Dedifferentiated amniotic fluid mesenchymal stem cell (primary cell): ENCODE results near the gene FRA10AC1.

Experiments used
- DNase-seq: peaks from one replicate; pipeline ENCODE4 v3.0.0-alpha.2; 2016; ENCODE audit errors: extremely low spot score

FRA10AC1 gene, protein sequence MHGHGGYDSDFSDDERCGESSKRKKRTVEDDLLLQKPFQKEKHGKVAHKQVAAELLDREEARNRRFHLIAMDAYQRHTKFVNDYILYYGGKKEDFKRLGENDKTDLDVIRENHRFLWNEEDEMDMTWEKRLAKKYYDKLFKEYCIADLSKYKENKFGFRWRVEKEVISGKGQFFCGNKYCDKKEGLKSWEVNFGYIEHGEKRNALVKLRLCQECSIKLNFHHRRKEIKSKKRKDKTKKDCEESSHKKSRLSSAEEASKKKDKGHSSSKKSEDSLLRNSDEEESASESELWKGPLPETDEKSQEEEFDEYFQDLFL

DNA sequence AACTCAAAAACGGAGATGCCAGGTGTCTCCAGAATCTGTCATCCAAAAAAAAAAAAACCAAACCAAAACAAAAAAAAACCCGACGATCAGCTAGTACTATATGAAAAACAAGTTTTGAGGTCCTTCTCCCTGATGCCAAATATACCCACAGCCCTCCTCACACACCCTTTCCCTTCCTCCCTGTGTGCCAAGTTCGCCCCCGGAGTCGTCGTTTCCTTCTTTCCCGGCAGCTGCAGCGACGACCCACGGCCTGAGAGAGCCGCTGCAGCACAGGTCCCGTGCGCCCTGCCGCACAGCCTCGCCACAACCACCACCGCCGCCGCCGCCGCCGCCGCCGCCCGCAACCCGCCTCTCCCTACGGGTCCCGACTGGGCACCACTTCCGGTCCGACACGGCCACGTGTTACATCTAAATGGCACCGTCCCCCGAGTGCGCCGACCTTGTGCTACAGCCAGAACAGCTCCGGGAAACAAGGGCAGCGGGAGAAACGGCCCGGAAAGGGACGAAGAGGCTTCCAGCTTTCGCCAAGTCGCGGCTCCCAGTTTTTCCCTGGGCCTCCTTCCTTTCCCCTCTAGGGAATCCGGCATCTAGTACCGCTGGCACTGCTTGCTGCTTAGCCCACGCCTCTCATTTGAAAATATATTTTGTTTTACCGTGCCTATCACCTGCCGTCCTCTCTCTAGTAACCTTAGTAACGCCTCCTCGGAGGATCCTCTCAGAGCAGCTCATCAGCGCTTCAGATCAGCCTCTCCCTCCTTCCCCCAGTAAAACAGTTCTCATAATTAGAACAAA lies at the start of gene FRA10AC1:
FRA10AC1 (minus strand) TSS at position 383 of the 792 bp plus-strand sequence. CDS start 2,486 bp downstream, outside the sequence.
- peak; percentile 93 for DNase-seq

- DNase-seq = no peak
Observed at GRCh38 chr10:93751832-93752231, 49.4 kb upstream of the FRA10AC1 start.

GRCh38 chr10:93751124-93751523 lies 48.7 kb upstream of the FRA10AC1 start:
- no peak for DNase-seq

GRCh38 chr10:93749218-93749799 lies 46.9 kb upstream of the FRA10AC1 start:
- no peak for DNase-seq

DNA sequence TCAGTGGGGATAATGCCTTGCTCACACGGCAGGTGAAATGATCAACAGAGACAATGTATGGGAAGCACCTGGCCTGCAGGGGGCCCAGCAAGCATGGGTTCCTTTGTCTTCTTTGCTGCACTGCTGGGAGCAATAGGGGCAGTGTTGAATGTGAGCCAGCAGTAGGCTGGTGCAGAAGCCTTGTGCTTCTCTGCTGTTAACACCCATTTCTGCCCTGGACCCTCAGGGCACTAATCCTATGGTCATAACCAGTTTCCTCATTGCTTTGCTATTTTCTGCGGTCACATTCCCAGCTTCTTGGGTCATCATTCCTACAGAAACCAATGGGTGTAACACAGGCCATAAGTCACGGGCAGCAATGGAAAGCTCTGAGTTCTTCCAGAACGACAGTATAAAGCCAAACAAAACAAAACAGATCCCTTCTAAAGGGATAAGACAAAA lies 44.5 kb upstream of the FRA10AC1 start:
- peak; percentile 99 for DNase-seq

GRCh38 chr10:93745408-93746065 lies 43.1 kb upstream of the FRA10AC1 start:
- DNase-seq = peak; percentile 44

GRCh38 chr10:93742633-93743349 lies 40.4 kb upstream of the FRA10AC1 start:
- no peak for DNase-seq

DNA sequence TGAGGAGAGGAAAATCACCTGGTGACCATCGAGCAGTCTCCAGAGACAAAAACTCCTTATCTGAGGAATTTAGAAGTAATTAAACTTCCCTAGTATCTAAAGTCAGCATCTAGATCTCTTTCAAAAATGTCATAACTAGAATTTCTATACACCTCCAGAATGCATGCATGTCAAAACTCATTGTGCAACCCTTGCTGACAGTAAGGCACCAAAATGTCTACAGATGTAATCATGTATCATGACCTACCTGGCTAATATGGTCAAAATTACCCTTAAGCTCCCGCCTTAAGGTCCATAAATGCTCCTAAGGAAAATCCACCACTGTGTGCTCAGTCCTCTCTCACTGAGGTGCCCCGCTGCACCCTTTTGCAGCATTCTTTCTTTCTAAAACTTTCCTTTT lies 39.0 kb upstream of the FRA10AC1 start:
- DNase-seq = no peak

- no peak for DNase-seq
Observed at GRCh38 chr10:93726024-93726423, 23.6 kb upstream of the FRA10AC1 start.

DNA sequence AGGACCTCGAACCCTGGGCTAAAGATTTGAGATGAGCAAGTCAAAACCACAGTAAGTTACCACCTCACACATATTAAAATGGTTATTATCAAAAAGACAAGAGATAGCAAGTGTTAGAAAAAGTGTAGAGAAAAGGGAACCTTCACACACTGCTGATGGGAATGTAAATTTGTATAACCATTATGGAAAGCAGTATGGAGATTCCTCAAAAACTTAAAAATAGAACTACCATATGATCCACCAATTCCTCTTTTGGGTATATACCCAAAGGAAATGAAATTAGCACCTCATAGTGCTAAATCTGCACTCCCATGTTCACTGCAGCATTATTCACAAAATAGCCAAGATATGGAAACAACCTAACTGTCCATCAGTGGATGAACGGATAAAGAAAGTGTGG lies 20.8 kb upstream of the FRA10AC1 start:
- DNase-seq = no peak

DNA sequence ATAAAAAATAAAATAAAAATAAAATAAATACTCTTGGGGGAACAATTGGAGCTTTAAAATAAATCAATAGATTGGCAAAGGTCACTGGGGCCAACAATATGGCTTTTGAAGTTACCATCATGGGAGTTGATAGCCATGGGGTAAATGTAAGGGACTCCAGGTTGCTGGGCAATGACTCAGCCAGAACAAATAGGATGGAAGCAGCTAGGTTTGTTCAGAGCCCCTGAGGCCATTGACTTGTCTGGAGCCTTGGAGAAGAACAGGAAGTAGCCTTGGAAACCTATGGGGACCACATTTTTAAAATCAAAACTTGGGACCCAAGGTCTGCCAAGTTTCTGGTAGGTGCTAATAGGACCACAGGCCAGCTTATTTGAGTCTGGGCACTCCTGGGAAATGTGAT lies 20.2 kb upstream of the FRA10AC1 start:
- no peak for DNase-seq

- DNase-seq = no peak
Observed at GRCh38 chr10:93719901-93720300, 17.5 kb upstream of the FRA10AC1 start.

DNA sequence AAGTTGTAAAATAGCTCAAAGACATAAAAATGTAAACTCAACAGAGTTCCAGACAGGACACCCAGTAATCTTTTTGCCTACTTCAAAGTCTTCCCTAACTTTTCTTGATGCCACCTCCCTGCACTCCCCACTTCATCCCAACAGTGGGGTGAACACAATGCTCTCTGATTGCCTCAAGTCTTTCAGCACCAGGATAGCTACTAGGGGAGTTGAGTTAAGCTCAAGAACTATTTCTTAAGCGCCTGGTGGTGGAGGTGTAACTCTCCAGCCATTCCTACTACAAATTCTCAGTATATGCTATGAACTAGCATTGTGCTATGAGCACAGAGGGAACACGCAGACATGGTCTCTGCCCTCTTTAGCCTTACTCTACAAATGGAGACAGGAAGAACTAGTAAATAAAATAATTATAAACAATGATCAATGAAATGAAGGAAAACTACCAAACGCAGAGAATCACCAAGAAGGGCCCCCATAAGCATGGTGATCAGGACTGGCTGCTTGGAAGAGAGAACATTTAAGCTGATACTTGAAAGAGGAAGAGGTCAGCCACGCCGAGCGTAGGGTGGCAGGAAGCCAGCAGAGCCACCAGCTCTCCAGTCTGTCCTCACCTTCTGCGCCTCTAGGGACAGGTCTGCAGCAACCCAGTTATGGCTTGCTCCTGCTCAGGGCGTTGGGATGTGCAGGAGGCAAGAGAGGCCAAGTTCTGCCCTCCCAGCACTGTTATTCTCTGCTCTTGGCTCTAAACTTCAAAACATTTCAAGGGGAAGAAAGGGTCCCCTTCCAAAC lies 16.7 kb upstream of the FRA10AC1 start:
- DNase-seq = no peak

GRCh38 chr10:93716766-93717165 lies 14.4 kb upstream of the FRA10AC1 start:
- DNase-seq = no peak

DNA sequence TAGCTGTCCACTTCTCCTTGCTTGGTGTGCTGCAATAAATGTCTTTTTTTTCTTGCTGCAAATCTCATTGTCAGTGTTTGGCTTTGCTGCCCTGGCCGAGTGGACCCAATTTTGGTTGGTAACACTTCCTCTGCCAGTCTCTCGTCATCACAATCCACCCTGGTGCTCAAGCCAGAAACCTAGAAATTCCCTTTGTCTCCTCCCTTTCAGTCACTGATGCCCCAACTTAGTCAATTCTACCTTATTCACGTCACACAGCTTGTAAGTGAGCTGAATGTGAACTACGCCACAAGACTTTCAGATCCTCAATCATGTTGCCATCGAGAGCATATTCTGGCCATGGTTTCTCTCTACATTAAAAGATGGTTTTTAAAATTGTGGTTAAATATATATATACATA lies 13.0 kb upstream of the FRA10AC1 start:
- DNase-seq = no peak

DNA sequence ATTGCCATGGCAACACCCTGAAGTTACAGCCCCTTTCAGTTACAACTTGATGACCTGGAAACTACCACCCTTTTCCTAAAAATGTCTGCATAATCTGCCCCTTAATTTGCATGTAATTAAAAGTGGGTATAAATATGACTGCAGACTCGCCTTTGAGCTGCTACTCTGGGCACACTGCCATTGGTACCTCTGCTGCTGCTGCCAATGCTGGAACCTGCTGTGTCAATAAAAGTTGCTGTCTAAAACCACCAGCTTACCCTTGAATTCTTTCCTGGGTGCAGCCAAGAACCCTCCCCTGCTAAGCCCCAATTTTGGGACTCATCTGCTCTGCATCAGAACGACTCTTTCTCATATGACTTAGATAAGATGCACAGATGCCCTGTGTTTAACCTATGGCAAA lies 10.2 kb upstream of the FRA10AC1 start:
- no peak for DNase-seq

DNA sequence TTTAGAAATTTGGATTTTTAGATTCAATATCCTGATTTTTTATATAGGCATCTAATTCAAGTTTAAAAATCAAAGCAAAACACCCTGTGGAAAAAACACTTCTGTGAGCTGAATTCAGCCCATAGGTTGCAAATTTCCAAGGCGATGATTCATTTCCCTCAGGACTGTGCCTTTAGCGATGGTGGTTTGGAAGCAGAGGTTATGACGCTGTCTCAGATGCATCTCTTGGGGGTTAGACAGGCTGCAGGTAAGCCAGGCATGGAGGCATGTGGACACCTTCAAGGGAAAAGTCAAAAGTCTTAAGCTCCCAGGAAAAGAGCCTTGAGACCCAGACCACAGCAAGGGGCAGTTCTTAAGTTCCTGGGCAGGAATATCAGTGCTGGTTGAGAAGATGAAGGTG lies 9.5 kb upstream of the FRA10AC1 start:
- DNase-seq = no peak

GRCh38 chr10:93710333-93710909 lies 8.0 kb upstream of the FRA10AC1 start:
- DNase-seq = no peak

DNA sequence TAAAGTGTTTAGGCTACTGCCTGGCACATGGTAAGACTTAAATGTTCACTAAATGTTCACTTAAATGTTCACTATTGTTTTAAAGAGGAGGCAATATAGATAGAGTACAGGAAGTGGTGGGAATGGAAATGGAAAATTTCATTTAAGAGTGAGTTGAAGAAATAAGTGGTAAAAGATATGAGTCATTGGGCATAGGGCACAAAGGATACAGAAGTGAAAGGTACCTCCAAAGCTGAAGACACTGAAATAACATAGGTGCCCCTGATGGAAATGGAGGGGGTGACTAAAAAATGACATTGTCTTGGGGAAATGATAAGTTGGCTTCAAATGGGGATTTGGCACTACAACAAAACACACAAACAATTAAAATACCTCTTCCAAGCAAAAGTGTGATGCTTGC lies 5.2 kb upstream of the FRA10AC1 start:
- no peak for DNase-seq

GRCh38 chr10:93704451-93704850 lies 2.1 kb upstream of the FRA10AC1 start:
- DNase-seq = no peak
